Central memory CD4-positive, alpha-beta T cell (primary cell): ENCODE measurements around the gene PRRC2C.

Source experiments
- DNase-seq: peaks from one replicate; pipeline ENCODE4 v3.0.0; 2022

Gene PRRC2C

GRCh38 chr1:171641076-171641864 is 155.9 kb downstream of the PRRC2C start:
- no peak for DNase-seq

DNA sequence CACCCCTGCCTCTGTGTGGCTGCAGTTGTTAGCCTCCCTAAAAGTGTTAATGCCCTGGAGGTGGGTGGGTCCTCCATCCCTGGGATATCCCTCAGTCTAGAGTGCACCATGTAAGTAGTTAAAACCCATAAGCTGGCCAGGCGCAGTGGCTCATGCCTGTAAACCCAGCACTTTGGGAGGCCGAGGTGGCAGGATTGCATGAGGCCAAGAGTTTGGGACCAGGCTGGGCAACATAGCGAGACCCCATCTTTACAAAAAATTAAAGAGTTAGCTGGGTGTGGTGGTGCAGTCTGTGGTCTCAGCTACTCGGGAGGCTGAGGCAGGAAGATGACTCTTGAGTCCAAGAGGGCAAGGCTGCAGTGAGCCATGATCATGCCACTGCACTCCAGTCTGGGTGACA is 156.9 kb downstream of the PRRC2C start:
- DNase-seq: no peak
